ENCODE data around the gene IL21. TPM values are rescaled to one million over a fixed set of nuclear protein-coding genes. Genes with fewer than 3 reads are reported as not detected.

Gene IL21
- 1 to 10 TPM in 1 of 2 donors, under 1 TPM in 1; 0.50 to 1.7 TPM for total RNA-seq

DNA sequence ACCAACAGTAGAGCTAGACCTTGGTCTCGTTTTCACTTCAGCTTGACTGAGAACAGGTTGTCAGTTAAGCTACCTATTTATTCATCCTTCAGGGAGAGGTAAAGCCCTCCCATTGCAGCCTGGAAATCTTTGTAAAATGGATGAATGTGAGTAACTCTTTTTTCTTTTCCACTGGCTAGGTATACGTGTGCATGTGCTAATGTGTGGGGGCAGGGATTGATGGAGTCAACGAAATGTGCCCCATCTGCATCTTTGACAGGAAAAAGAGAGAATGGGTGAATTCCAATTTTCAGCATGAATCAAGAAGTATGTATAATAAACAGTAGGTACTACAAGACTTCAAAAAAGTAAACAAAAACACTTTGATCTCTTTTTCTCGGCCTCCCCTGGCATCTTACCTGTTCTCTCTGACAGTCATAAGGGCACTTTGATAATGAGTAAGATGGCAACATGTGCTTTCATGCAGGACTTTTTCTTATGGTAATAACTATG, at the start of gene IL21:
Gene IL21, minus strand, starts transcription at position 51 of the 492 bp plus-strand sequence. CDS start 55 bp downstream, outside the sequence.
- Mint-ChIP-seq H3K36me3 (no peaks in the 10 kb centered on the region), H3K27me3 (peaks cover 11 to 12% of the 10 kb centered on the region in 2 donors), H3K4me3 (peak within 1 kb of the TSS; percentile 68), H3K4me1 (ENCODE audit: low read depth in 2 of 2) (peaks cover 0 to 6% of the 10 kb centered on the region in 2 donors), H3K27ac (peak within 1 kb of the TSS; percentile 40 to 61), H3K9me3 (no peaks in the 10 kb centered on the region)
- DNase-seq (ENCODE audit: low spot score) (no peak), ATAC-seq (peak in 1 of 2 donors; percentile 41)

DNA sequence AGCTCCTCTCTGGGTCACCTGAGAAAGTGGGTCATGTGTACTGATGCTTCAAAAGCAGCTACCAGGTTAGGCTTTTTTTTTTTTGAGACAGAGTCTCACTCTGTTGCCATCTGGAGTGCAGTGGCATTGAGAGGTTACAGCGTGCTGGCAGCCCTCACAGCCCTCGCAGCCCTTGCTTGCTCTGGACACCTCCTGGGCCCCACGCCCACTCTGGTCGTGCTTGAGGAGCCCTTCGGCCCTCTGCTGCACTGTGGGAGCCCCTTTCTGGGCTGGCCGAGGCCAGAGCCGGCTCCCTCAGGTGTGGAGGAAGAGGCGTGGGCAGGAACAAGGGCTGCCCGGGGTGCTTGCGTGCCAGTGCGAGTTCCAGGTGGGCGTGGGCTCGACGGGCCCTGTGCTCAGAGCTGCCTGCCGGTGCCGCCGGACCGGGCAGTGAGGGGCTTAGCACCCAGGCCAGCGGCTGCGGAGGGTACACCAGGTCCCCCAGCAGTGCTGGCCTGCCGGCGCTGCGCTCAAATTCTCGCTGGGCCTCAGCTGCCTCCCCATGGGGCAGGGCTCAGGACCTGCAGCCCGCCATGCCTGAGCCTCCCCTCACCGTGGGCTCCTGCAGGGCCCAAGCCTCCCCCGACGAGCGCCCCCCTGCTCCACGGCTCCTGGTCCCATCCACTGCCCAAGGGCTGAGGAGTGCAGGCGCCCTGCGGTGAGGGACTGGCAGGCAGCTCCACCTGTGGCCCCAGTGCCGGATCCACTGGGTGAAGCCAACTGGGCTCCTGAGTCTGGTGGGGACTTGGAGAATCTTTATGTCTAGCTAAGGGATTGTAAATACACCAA, 49.3 kb upstream of the IL21 start:
- H3K36me3 Mint-ChIP-seq, result no peaks in the 10 kb centered on the region
- H3K9me3 Mint-ChIP-seq, result no peaks in the 10 kb centered on the region
- DNase-seq (ENCODE audit: low spot score) (no peak), ATAC-seq (no peak)
- H3K27me3 Mint-ChIP-seq, result peaks cover 0 to 13% of the 10 kb centered on the region in 2 donors
- H3K27ac Mint-ChIP-seq, result peak overlapping the region; percentile 87 to 91
- H3K4me1 Mint-ChIP-seq (ENCODE audit: low read depth in 2 of 2), result peaks cover 17 to 50% of the 10 kb centered on the region in 2 donors
- H3K4me3 Mint-ChIP-seq, result no peak overlapping the region

DNA sequence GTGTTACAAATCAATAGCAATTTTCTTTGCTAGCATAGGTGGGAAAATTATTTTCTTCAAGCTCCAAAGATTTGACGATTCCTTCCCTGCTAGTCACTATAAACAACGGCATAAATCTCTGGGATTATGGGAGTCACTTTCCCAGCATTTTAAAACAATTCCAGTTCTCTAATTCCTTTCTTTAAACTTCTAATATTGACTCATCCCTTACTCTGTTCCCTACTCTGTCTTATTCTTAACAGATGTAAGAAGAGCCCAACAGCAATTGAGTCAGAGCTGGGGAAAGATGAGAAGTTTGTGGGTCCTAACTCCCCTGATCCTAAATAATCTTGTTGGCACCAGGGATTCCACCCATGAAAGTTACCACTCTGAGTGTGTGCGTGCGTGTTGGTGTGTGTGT, 47.4 kb upstream of the IL21 start:
- H3K9me3 Mint-ChIP-seq, result no peaks in the 10 kb centered on the region
- H3K27ac Mint-ChIP-seq, result peak overlapping the region; percentile 87 to 91
- H3K27me3 Mint-ChIP-seq, result peaks cover 1 to 10% of the 10 kb centered on the region in 2 donors
- ATAC-seq (no peak), DNase-seq (ENCODE audit: low spot score) (no peak)
- H3K4me3 Mint-ChIP-seq, result peak overlapping the region; percentile 43
- H3K4me1 Mint-ChIP-seq (ENCODE audit: low read depth in 2 of 2), result peaks cover 14 to 53% of the 10 kb centered on the region in 2 donors
- no peaks in the 10 kb centered on the region for H3K36me3 Mint-ChIP-seq

DNA sequence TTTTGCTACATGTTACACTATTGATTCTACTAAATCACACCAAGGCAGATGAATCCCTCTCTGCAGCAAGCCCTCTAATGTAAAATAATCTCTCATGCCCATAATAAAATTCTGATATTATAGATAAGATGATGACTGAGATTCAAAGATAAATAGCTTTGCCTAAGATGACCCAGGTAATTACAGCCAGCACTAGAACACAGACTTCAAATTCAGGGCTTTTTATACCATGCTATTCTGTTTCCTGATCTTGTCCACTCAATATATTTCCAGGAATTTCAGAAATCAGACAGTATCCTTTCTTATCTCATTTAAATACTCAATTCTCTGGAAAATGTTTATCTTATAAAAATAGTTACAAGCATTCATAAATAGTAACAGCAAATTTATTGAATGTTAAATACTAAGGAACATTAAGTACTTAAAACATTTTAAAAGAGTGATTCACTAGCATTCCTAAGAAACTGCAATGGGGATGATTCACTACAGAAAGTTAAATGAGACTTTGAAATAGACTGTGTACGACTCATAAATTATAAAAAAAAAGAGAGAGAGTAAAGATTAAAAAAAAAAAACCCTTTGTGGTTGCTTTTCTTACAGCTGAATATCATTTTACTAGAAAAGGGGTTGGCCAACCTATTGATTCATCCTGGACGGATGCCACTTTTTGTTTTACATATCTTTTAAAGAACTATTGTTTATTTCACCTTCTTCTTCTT, 45.8 kb upstream of the IL21 start:
- Mint-ChIP-seq H3K36me3 (no peaks in the 10 kb centered on the region), H3K9me3 (no peaks in the 10 kb centered on the region), H3K4me3 (peak overlapping the region; percentile 70), H3K27ac (peak overlapping the region; percentile 87 to 91), H3K27me3 (peaks cover 6 to 13% of the 10 kb centered on the region in 2 donors), H3K4me1 (ENCODE audit: low read depth in 2 of 2) (peaks cover 12 to 48% of the 10 kb centered on the region in 2 donors)
- ATAC-seq (peak; percentile 67 to 74), DNase-seq (ENCODE audit: low spot score) (no peak)

DNA sequence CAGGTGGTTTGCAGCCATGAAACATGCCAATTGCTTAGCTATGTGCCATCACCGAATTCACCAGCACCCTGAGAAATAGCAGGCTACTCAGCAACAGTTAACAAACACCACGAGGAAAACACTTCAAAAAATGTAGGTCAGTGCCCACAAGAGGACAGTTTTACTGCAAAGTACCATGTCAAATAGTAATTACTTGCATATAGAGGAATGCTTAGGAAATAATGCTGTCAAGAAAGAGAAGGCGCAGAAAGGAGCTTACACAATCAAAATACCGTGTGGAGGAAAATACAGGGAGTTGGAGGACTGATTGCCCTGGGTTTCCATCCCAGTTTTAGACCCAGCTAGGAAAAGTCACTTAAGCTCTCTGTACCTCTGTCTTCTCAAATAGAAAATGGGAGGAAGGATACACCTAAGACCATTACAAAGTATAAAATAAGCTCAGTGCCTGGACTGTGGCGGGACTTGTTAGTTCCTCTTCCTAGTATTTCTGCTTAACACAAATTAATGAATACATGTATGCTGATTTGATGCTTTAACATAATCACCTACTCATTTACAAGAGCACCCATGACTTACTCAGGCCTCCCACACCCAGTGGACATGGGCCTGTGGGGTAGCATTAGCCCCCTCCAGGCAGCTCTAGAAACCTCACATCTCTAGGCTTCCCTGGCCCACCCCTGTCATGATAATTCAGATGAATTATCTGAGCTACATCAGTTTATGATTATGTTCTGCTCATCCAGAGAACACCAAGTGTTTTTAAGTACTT, 44.5 kb upstream of the IL21 start:
- Mint-ChIP-seq H3K4me3 (peak overlapping the region; percentile 70), H3K9me3 (no peaks in the 10 kb centered on the region), H3K4me1 (ENCODE audit: low read depth in 2 of 2) (peaks cover 12 to 47% of the 10 kb centered on the region in 2 donors), H3K27me3 (peaks cover 6 to 18% of the 10 kb centered on the region in 2 donors), H3K27ac (peak overlapping the region; percentile 87 to 91), H3K36me3 (no peaks in the 10 kb centered on the region)
- ATAC-seq (no peak), DNase-seq (ENCODE audit: low spot score) (no peak)

DNA sequence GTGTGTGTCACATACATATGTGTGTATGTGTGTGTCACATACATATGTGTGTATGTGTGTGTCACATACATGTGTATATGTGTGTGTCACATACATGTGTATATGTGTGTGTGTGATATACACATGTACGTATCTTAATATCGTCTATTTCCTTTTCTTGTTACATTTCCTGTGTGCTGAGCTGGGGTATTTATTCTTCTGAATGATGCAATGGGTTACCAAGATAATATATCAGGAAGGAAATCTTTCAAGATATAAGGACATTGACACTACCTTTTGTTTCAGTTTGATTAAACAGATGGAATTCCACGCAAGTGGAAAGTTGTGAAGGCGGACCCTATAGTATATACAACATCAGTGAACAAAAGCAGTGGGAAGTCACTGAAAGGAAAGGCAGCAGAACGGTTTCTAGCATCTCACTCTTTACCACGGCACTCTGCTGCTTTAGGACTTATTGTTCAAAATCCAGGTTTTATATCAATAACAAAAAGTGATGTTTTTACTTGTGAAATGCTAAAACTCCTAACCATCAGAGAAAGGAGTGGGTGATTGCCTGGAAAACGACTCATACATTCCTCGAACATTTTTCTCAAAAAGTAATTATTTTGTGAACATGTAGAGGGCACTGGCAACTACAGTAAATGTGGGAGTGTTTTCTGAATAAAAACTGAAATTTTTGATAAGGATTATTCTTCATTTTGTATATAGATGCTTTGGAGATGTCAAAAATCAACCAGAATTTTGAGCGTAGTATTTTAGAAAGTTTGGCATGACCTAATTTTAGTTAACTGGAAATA, 43.1 kb upstream of the IL21 start:
- Mint-ChIP-seq H3K27ac (peak overlapping the region; percentile 28 to 70), H3K4me1 (ENCODE audit: low read depth in 2 of 2) (peaks cover 11 to 46% of the 10 kb centered on the region in 2 donors), H3K9me3 (no peaks in the 10 kb centered on the region), H3K27me3 (peaks cover 6 to 18% of the 10 kb centered on the region in 2 donors), H3K36me3 (no peaks in the 10 kb centered on the region), H3K4me3 (peak overlapping the region; percentile 56)
- DNase-seq (ENCODE audit: low spot score), result no peak
- no peak for ATAC-seq

DNA sequence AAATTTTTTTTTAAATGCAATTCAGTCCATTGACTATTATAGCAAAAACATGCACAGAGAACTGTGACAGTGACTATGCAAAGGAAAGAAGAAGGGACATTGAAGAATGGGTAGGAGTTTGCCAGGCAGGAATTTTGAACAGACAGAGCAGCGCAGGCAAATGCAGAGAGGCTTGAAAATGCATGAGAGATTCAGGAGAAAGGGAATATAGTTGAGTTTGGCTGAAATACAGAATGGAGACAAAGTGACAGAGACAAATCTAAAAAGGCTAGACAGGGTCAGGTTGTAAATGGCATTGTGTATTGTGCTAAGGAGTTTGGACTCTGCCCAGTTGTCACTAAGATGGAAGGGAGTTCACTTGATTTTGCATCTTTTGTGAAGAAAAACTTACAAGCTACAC, 42.4 kb upstream of the IL21 start:
- Mint-ChIP-seq H3K4me3 (peak overlapping the region; percentile 15), H3K9me3 (no peaks in the 10 kb centered on the region), H3K27me3 (peaks cover 6 to 12% of the 10 kb centered on the region in 2 donors), H3K36me3 (no peaks in the 10 kb centered on the region), H3K4me1 (ENCODE audit: low read depth in 2 of 2) (peaks cover 4 to 45% of the 10 kb centered on the region in 2 donors), H3K27ac (no peak overlapping the region)
- no peak for ATAC-seq
- no peak for DNase-seq (ENCODE audit: low spot score)

DNA sequence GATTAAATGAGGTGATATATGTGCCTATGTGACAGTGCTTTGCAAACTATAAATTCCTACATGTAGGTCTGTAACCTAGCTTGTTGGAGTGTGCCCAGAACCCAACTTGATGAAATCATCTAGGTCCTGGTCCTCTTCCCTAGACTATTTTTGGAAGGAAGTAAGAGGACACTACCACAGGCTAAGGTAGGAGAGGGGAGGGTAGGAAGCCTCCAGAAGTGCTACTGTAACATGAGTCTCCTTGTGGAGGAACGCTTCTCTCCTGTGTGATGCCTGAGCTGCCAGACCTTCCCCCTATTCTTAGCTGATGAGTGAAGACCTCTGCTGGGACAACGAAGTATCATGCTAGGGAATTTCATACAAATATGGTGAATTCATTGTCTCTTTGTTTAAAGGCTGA, 41.8 kb upstream of the IL21 start:
- H3K36me3 Mint-ChIP-seq, result no peaks in the 10 kb centered on the region

DNA sequence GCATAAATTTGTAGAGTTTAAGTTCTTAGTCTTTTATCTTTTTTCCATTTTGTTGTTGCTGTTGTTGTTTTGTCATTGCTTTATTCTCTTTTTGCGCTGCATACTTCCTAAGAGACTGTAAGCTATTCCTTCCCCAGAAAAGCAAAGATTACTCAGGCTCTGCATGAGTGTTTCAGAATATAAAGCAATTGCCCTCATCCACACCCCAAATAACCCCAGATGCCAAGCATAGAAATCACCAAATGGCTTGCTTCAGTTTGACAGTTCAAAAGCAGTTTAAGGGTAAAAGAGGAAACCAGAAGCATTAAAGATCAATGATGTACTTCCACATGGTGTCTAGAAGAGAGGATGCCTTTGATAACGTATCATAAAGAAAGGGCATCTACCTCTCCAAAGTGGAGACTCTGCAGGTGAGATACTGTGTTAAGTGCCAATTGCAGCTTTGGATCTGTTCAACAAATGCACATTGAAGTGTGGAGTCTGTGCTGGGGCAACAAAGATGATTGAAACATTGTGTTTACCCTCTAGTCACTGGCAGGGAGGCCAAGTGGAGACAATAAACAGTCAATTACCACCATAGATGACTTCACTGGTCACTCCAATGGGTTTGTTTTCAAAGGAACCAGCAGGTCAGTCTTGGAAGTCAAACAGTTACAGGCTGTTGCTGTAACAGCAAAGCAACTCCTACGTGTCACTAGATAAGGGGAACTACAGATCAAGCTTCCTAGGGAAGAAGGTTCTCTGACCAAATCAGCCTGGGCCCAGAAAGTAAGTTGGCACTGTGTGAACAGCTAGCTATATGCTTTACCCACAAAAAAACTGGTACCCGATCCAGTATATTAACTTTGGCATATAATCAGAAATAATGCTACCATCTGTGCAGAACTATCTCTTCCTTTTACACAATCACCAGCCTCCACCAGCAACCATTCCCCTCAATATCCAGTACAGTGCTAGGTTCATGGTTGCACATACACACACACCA, 40.6 kb upstream of the IL21 start:
- Mint-ChIP-seq H3K4me3 (no peak overlapping the region), H3K4me1 (ENCODE audit: low read depth in 2 of 2) (peaks cover 0 to 38% of the 10 kb centered on the region in 2 donors), H3K9me3 (peaks cover 3% of the 10 kb centered on the region), H3K27ac (no peak overlapping the region), H3K27me3 (peaks cover 6 to 14% of the 10 kb centered on the region in 2 donors), H3K36me3 (no peaks in the 10 kb centered on the region)
- ATAC-seq (no peak), DNase-seq (ENCODE audit: low spot score) (no peak)

More for the DNA sequence above, 41.8 kb upstream of the IL21 start:
- peaks cover 1% of the 10 kb centered on the region for H3K9me3 Mint-ChIP-seq
- peaks cover 4 to 47% of the 10 kb centered on the region in 2 donors for H3K4me1 Mint-ChIP-seq (ENCODE audit: low read depth in 2 of 2)
- ATAC-seq (no peak), DNase-seq (ENCODE audit: low spot score) (no peak)
- H3K27me3 Mint-ChIP-seq, result peaks cover 6 to 16% of the 10 kb centered on the region in 2 donors
- no peak overlapping the region for H3K27ac Mint-ChIP-seq
- no peak overlapping the region for H3K4me3 Mint-ChIP-seq

DNA sequence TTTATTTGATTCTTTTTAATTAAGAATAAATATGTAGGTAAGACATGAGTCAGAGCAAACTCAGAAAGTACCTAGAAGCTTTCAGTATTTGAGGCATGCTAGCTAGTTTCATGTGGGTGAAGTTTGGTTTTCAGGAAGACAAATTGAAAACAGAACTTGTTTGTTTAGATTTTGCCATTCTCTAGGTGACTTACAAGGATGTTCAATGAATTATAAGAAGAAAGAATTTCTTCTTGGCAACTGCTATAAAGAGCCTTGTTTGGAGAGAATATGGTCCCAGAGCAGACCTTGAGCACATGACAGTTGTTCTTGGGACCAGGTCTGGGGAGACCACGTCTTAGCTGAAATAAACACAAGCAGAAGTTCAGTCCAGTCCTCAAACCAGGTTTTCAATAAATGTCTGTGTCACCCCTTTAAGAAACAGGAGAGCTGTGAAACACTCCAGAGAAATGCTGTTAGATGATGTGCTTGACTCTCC, 38.0 kb upstream of the IL21 start:
- Mint-ChIP-seq H3K4me1 (ENCODE audit: low read depth in 2 of 2) (peaks cover 0 to 19% of the 10 kb centered on the region in 2 donors), H3K27me3 (peaks cover 6 to 14% of the 10 kb centered on the region in 2 donors), H3K9me3 (peaks cover 3% of the 10 kb centered on the region), H3K36me3 (no peaks in the 10 kb centered on the region), H3K4me3 (peak overlapping the region; percentile 48), H3K27ac (peak overlapping the region; percentile 75 to 76)
- ATAC-seq (peak in 1 of 2 donors; percentile 71), DNase-seq (ENCODE audit: low spot score) (no peak)

DNA sequence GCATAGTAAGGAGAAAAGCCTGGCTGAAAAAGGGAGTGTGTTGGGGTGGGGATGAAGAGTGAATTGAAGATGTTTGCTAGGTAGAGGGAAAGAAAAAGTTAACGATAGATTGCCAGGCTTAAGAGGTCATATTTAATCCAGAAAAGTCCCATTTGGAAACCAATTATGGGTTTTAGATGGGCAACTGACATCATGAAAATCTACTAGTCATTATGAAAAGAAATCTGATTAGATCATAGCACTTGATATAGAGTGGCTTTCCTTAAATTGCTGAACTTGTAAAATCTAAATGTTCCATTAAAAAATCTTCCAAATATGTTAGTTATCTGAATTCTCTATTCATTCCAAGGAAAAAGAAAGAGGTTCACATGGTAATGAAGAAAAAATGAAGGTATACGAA, 37.5 kb upstream of the IL21 start:
- Mint-ChIP-seq H3K9me3 (peaks cover 3% of the 10 kb centered on the region), H3K36me3 (no peaks in the 10 kb centered on the region), H3K4me1 (ENCODE audit: low read depth in 2 of 2) (peaks cover 0 to 16% of the 10 kb centered on the region in 2 donors), H3K27me3 (peaks cover 6 to 14% of the 10 kb centered on the region in 2 donors), H3K27ac (peak overlapping the region; percentile 75 to 76), H3K4me3 (peak overlapping the region; percentile 48)
- DNase-seq (ENCODE audit: low spot score) (no peak), ATAC-seq (no peak)

All from natural killer cell treated with Interleukin-12 subunit alpha and Interleukin-12 subunit beta and Interleukin-15 and Interleukin-18, amount 100 ng/mL, for 72 hours (primary cell).